HuH-7 (cell line): Measurements from ENCODE around the gene MGME1.
"Not testable (repeated sequence)": the region's sequence is repeated elsewhere in the genome, so short reads cannot be mapped to it uniquely, and the experiment has no call there.

Experiments
- DNase-seq: peaks from one replicate; pipeline ENCODE4 v3.0.0; 2011; ENCODE audit warnings: low spot score

MGME1 gene

GRCh38 chr20:17960400-17960885 is 8.4 kb upstream of the MGME1 start:
- not testable (repeated sequence) for DNase-seq

- no peak for DNase-seq
These were observed 7.8 kb upstream of the MGME1 start for GRCh38 chr20:17960927-17961586.

- no peak for DNase-seq
These were observed 7.3 kb upstream of the MGME1 start for GRCh38 chr20:17961587-17961940.

DNA sequence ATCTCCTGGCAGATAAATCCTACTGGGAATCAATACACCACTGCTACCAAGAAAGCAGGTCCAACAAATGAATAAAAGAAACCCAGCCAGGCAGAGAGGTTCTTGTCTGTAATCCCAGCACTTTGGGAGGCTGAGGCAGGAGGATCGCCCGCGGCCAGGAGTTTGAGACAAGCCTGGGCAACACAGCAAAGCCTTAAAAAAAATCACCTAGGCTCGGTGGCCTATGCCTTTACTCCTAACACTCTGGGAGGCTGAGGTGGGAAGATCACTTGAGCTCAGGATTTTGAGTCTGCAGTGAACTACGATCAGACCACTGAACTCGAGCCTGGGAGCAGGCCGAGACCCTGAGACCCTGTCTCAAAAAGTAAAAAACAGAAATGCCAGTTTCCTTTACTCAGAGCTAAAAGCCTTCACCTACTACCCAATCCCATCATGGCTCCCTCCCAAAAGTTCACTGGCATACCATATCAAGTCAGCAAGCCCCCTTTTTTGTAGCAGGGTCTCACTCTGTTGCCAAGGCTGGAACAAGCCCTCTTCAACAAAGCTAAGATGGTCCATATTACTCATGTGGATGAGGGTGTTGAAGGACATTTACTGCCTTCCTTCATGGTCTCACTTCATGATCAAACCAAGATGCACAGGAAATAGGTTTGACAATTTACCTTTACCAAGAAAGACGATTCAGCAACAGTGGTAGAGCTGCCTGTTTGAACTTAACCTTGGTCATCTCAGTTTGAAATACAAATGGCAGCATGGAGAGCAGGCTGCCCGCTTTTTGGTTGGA is 5.5 kb upstream of the MGME1 start:
- no peak for DNase-seq

DNA sequence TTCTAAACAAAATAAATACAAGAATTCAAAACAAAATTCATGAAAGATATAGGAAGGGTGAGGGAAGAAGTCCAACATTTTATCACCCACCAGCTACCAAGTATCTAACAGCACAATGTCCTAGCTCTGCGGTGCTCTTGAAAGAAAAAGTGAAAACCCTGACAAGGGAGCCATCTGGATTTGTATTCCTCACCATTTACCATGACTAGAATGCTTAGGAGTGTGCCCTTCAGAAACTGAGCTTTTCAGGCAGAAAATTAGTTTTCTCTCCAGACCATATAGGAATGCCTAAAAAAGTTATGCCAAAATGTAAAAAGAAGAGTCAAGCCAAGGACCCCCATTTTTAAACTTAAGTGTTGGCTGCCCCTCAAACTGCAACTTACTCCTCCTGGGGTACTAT is 4.7 kb upstream of the MGME1 start:
- no peak for DNase-seq

DNA sequence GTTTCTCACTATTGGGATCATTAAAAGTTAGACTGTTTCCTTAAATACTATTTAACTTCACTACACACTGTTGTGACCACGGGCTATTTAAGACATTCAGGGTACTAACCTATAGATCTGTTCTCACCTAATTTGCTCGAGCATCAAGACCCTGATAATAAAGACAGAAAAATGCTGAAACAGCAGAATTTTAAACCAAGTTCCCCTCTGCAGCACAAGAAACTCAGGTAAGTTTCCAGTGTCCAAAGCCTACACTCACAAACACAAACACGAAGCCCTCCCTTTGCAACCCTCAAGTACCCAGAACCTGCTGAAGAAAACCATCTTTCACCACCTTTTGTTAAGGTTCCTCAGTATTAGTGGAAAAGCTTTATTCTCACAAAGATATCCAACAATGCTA is 4.2 kb upstream of the MGME1 start:
- DNase-seq, result no peak

- no peak for DNase-seq
These were observed 3.6 kb upstream of the MGME1 start for GRCh38 chr20:17965042-17965697.

DNA sequence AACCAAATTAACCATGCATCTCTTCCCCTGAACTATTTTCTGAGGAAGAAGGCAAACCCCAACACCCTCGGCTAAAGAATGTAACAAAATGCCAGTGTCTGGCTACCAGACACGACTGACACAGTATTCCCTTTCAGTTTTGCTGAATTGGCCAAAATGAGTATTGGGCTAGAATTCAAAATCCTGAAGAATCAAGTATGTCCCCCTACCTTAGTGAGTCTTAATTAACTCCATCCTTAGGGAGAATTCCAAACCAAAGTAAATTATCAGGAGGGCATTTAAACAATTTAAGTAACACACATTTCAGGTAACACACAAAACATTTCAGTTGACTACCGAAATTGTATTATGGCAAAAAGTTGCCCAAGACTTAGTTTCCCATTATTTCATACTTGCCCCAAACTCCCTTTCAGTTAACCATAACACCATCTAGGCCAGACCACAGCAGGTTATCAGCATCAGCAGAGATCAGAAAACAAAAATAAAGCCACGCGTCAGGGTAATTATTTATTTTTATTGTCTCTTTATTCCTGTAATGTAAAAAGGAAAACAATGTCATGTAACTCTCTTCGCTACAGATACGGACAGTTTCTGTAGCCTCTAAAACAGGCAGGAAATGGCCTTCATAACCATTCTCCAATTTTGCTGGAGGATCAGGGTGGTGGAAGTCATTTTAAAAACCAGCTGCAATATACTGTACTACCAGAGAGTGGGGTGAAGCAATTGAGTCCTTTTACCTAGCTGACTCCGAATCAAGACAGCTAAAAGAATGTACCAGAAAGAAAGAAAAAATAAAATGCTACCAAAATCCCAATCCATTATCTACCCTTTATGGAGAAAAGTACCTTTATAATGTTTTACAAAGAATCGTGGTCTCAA is 2.1 kb upstream of the MGME1 start:
- peak; percentile 74 for DNase-seq

DNA sequence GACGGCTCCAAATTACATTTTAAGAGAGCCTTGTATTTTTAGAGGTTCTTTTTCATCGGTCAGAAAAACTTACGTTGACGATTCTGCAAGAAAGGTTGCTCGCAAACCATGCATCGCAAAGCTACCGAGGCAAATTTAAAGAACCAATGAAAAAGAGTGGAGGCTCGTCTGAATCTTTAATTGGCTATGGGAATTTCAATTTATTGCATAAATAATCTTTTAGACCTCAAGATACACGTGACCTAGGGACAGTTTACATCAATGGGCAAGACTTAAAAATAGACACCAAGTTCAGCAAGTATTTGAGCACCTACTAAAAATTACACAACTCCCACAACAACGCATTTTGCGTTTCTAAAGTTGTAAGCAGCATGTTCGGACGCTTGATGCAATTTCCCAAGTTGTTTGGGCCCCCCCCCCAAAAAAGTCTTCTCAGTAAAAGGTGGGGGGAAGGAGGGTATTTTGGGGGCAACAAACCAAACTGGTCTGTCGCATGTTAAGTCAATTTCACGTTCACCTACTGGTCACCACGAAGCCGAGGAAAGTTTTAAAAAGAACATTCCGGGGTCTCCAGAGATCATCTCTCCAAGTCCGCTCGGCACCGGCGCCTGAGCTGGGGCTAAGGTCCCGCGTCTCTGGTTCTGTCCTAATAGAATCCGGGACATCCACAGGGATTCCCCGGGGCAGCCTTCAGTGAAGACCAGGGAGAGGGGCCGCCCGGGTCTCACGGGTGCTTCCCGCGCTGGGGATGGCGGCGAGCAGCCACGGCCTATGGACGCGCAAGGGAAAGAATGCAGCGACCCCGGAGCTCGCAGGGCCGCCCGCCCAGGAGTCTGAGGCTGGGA is 1.1 kb upstream of the MGME1 start:
- no peak for DNase-seq

- DNase-seq, result peak; percentile 65
These were observed 563 bp downstream of the MGME1 start for GRCh38 chr20:17969278-17969883.

DNA sequence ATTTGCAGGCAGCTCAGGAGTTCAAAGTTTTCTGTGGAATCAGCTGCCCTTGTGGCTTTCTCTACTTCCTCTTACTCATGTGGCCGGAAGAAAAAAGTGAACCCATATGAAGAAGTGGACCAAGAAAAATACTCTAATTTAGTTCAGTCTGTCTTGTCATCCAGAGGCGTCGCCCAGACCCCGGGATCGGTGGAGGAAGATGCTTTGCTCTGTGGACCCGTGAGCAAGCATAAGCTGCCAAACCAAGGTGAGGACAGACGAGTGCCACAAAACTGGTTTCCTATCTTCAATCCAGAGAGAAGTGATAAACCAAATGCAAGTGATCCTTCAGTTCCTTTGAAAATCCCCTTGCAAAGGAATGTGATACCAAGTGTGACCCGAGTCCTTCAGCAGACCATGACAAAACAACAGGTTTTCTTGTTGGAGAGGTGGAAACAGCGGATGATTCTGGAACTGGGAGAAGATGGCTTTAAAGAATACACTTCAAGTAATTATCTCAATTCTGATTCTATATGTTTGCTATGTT is 1.1 kb downstream of the MGME1 start:
- DNase-seq, result no peak

DNA sequence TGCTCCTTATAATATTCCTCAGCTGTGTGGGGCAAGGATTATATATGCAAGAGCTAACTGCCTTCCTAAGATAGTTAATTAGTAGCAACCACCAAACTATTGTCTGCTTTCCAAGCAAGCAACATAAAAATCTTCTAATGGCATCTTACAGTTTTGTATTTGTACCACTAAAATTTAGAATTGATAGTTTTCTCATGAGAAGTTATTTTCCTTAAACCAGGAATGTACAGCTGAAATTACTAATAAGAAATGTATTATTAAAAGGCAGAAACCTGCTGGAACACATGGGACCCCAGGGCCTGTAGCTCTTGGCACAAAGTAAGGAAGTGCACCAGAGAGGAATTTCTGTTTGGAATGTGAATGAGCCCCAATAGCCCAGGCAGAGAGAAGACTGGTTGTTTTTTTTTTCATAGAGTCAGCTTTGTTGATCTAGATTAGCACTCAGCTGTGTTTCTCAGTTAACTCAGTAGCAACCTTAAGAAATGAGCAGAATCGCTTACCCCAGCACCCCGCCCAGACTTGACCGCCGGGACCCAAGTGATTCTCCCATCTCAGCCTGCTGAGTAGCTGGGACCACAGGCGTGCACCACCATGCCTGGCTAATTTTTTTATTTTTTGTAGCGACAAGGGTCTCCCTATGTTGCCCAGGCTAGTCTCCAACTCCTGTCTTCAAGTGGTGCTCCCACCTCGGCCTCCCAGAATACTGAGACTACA is 2.6 kb downstream of the MGME1 start:
- peak; percentile 37 for DNase-seq

GRCh38 chr20:17972121-17972520 is 3.3 kb downstream of the MGME1 start:
- DNase-seq, result no peak

- DNase-seq, result no peak
These were observed 7.5 kb downstream of the MGME1 start for GRCh38 chr20:17976305-17976704.

DNA sequence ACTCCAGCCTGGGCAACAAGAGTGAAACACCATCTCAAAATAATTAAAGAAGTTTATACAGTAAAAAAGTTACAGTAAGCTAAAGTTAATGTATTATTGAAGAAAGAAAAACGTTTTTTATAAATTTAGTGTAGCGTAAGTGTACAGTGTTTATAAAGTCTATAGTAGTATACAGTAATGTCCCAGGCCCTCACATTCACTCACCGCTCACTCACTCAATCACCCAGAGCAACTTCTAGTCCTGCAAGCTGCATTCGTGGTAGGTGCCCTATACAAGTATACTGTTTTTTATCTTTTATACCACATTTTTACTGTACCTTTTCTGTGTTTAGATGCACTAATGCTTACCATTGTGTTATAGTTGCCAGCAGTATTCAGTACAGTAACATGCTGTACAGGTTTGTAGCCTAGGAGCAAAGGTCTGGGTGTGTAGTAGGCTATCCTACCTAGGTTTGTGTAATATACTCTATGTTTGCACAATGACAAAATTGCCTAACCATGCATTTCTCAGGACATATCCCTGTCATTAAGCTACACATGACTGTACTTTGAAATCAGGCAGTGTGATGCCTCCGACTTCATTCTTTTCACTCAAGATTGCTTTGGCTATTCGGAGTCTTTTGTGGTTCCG is 16.7 kb downstream of the MGME1 start:
- DNase-seq, result no peak

- no peak for DNase-seq
These were observed 19.2 kb downstream of the MGME1 start for GRCh38 chr20:17987988-17988387.

GRCh38 chr20:17990278-17990972 is 21.6 kb downstream of the MGME1 start:
- DNase-seq, result no peak

DNA sequence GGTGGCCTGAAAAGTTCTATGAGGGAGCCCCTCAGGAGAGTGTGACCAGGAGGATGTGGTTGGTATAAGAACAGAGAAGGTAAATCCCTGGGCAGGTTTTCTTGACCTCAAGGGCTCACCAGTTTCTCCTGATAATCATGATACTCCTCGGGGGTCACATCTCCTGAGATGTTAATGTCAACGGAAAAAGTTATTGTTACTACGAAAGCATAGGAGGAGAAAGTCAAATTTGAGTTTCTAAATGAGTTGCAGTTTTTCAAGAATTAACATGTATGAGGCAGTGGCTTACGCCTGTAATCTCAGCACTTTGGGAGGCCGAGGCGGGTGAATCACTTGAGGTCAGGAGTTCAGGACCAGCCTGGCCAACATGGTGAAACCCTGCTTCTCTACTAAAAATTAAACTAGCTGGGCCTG is 23.4 kb downstream of the MGME1 start:
- no peak for DNase-seq
